HG03139 (cell line): ENCODE results near the gene CUEDC1.

ENCODE experiments used
- ATAC-seq: cut with Tn5 transposase; IDR thresholded peaks from one replicate; pipeline ENCODE4 v1.9.1; 2021; ENCODE audit not compliant: unreplicated experiment

The CUEDC1 gene, protein sequence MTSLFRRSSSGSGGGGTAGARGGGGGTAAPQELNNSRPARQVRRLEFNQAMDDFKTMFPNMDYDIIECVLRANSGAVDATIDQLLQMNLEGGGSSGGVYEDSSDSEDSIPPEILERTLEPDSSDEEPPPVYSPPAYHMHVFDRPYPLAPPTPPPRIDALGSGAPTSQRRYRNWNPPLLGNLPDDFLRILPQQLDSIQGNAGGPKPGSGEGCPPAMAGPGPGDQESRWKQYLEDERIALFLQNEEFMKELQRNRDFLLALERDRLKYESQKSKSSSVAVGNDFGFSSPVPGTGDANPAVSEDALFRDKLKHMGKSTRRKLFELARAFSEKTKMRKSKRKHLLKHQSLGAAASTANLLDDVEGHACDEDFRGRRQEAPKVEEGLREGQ

GRCh38 chr17:57955183-57955931, at the start of gene CUEDC1:
CUEDC1 (minus strand) TSS chr17:57955412; CDS start chr17:57885564, 69,848 bp downstream.
- peak; percentile 42 for ATAC-seq

GRCh38 chr17:58004060-58004459, 48.8 kb upstream of the CUEDC1 start:
- no peak for ATAC-seq

DNA sequence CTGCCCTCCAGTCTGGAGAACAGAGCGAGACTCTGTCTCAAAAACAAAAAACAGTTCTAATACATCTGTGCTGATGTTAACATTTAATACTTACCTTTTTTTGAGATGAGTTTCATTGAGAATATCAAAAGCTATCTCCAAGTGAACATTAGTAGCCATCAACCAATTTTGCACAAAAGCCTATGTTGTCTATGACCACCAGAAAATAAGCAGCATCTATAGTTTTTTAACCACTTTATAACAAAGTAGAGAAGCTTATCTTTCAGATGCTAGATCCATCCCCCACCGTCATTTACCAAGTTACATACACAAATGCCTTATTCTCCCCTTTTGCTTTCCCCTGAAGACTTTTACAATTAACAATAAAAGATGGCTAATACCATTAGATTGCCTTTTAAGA, 47.8 kb upstream of the CUEDC1 start:
- no peak for ATAC-seq

GRCh38 chr17:58002154-58002948, 47.1 kb upstream of the CUEDC1 start:
- no peak for ATAC-seq

DNA sequence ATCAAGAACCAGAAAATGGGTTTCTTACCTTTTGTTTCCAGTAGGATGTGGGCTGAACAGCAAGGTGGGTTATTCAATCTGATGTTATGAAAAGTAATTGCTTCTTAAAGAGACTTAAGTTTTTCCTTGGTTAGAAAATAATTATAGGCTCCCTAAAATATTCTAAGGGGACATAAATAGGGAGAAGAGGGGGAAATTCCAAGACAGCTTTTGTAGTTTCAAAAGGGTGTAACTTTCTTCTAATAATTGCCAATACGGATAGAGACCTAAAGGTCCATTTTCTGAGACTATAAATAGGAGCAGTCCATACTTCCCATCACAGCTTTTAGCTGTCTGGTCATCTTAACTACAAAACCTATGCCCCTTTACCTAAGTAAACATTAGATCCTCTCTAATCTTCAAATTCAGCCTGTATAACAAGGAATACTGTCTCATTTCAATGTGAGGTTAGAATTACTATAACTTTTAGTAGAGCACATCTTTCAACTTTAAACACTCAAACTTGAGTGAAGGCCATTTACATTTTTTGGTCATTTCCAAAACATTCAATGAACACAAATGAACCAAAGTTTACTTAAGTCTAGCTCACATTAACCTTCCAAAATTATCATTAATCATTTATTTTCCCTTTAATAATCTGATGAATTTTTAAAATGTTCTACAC, 46.4 kb upstream of the CUEDC1 start:
- no peak for ATAC-seq

DNA sequence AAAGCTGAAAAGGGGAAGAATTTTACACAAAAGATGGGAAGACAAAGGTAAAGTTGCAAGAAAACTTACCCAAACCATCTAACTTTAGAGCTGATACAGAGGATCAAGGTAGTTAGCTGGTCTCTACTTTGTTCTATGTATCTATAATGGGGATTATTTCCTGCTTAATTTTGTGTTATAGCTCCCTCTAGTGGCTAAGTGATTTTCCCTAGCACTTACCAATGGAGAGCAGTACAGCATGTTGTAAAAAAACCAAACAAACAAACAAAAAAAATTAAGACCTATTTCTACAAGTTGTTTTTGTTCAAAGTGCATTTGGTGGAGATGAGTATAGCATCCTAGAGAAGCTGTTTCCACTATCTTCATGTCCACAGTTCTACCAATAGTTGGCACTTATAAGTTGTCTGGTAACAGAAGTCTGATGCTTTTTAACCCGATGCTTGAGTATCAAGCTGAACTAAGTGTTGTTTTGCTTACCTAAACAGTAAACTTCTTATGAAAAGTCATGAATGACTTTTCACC, 44.3 kb upstream of the CUEDC1 start:
- no peak for ATAC-seq

GRCh38 chr17:57999010-57999495, 43.8 kb upstream of the CUEDC1 start:
- ATAC-seq: no peak

DNA sequence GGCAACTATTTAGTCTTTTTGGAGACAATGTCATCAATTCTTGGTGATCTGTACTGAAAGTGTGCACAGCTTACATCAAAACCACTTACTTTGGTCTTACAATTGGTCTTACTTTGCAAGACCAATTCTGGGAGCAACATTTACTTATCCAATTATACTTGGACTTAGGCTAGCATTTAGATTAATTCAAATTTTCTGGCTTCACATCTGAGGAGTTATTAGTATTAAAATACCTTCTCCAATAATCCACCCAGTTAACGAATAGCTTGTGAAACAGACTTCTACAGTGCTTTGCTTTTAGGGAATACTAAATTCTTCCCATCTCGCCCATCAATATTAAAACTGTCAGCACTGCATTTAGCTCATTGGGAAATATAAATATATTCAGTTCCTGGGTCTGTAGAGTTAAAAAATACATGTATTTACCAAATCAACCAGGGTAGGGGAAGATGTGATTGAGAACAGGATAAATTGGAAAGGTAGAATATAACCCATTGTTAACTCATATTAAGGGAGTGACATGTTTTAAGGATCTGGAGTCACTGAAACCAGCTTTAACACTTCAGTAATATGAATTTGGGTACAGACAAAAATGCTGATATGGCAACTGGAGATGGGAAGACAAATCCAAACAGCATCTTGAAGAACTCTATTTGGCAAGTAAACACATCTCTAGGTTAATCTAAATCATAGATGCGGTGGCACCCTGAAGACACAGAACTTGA, 42.0 kb upstream of the CUEDC1 start:
- no peak for ATAC-seq

DNA sequence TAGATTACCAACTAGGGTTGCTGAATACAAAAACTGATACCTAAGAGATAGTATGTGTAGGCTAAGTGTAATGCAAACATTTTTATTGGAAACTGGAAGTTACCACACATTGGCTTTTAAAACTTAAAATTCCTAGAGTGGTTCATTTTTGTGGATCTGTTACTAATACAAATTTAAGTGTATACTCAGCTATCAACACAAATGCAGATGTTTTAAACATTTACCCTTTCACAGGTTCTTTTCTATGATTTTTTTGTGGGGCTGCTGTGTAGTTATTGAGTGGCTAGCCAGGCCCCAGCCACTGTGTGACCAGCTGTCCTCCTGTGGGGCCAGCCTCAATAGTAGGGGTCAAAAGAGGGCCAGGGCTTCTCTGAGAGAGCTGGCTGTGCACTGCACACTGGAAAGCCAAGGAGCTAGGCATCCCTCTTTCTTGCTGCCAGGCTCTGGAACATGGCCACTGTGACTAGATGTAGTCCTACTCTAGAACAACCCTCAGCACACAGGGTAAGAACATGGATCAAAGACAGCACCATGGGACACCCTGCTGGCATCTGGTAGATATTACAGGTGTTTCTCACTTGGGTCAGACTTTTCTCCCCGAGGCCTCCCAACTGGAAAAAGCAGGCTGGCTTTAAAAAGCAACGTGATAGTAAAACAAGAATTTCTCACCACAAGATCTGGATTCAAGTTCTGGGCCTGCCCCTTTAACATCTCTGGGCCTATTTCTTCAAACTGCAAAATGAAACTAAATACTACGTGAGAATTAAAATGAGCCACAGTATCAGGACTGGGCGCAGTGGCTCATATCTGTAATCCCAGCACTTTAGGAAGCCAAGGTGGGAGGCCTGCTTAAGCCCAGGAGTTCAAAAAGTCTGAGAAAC, 40.1 kb upstream of the CUEDC1 start:
- ATAC-seq: peak; percentile 52

DNA sequence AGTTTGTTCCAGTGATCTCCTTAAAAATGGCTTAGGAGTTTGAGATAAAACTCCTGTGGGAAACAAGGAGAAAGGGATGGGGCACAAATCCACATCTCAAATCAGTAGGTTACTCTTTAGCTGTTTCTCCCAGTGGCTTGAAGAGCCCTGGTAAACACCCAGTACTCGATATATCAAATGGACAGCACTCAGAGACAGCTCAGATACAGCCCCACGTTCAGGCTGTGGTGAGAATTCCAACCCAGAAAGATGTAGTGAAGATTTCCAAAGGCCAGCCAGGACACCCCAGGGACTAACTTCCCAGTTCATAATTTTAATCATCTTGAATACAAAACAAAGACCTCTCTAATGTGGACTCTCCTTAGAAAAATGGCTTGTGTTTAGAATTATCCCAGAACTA, 39.2 kb upstream of the CUEDC1 start:
- ATAC-seq: no peak

- ATAC-seq: no peak
Measured at GRCh38 chr17:57993471-57994365, 38.5 kb upstream of the CUEDC1 start.

DNA sequence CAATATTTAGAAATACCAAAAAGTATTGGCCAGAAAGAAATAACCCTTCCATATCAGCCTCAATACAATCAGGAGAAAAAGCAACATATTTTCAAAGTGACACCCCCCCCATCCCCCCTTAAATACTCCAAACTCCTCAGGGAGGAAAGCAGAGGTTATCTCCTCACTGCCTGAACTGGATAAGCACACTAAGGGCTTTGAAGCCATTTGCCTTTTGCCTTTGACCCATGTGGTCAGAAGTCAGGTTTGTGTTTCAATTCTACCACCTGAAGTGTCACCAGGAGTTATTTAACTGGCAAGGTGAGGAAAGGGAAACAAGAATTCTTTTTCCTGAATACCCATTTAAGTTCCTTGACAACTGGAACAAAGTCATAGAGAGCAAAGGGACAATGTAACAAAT, 36.3 kb upstream of the CUEDC1 start:
- ATAC-seq: no peak

DNA sequence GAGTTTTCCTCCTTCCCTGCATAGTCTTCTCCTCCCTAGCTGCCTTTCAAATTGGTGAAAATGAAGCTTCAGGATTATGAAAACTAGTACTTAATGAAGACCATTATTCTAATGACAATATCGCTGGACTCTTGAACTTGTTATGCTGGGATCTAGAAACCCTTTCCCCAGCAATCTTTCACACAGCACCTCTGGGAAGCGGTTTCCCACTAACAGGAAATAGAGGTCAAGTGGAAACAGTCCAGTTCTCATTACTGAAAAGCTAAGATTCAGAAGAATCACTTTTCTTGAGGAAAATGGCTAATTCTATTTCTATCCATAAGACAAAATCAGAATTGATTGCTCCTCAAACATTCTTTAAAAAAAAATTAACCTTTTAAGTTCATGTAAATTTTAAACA, 34.8 kb upstream of the CUEDC1 start:
- ATAC-seq: no peak

- peak; percentile 69 for ATAC-seq
Measured at GRCh38 chr17:57988301-57989250, 33.4 kb upstream of the CUEDC1 start.

GRCh38 chr17:57987581-57988300, 32.5 kb upstream of the CUEDC1 start, which contains the start of gene VEZF1:
VEZF1 (minus strand) TSS chr17:57988254; CDS start chr17:57988111, 143 bp downstream.
- ATAC-seq: peak; percentile 54
